ENCODE results near the gene ADD3. TPM values are rescaled to one million over a fixed set of nuclear protein-coding genes. Genes with fewer than 3 reads are reported as not detected.

Gene ADD3
- total and polyA plus RNA-seq, 2 of the 13 experiments (the other 11 are each of a cell fraction or from before 2014, with no cell fraction given), result 44.7 to 57.5 TPM

DNA sequence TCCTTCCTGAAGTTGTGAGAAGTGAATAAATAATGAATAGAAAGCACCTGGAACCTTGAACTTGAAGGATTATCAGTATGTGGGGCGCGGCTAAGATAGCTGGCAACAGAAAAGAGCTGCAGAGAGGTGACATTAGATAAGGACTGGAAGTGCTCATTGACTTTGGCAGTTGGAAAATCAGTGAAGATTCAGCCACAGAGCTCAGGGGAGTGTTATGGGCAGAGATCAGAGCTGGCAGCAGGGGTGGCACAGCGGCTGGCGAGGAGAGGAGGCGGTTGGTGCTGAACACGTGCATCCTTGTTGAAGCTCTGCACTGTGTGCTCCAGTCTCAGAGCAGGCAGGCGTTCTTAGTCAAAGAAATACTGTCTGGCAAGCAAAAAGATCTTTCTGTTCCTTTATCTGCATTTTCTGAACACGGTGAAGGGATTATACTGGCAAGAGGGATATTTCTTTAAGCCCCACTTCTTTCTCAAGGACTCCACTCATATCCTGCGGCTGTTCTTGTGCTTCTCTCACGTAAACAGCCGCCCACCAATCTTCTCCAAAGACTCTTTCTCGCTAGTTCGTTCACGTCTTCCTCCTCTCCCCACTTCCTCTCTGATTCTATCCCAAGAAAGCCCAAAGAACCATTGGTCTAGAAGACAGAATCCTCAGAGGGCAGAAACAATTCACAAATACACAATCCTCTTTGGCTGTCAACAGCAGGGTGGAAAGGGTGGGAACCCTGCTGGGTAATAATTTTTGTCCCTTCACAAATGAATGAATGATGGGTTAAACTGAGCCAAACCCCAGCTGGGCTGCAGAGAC, 38.6 kb upstream of the ADD3 start:
- intact Hi-C loops (cut with micrococcal nuclease; ENCODE audit: unreplicated experiment), result loop anchor here (10.0 kb wide), 1 partner anchor 146 kb away; no protein-coding TSS in a partner anchor
- no peaks in the 10 kb centered on the region for H3K79me2 ChIP-seq (ENCODE audit: insufficient read depth, low read length)
- FAIRE-seq (no peak), DNase-seq (ENCODE audit: low spot score) (no peak), ATAC-seq (no peak)
- H3K36me3 ChIP-seq (replicated peaks in 1 of 2; ENCODE audit: control insufficient read depth in 1 of 2, insufficient read depth in 2 of 2, low read length in 2 of 2), result no peaks in the 10 kb centered on the region
- no peak overlapping the region for H3K9ac ChIP-seq (ENCODE audit: insufficient read depth, low read depth, low read length)
- H3K27me3 ChIP-seq (ENCODE audit: control insufficient read depth in 1 of 2, insufficient read depth in 2 of 2, low read length in 2 of 2), result no peaks in the 10 kb centered on the region
- H2AFZ ChIP-seq (ENCODE audit: low read length), result no peak overlapping the region
- WGBS (ENCODE audit: low lambda C conversion rate), result 96% methylated on average over 14 of the region's 14 CpGs
- BruUV-seq (replicated peaks), result no TSS peak
- CTCF ChIA-PET (ENCODE audit: low intra/inter-chr PET ratio, low total read pairs), result no interaction called here
- H3K4me3 ChIP-seq (replicated peaks in 1 of 3; ENCODE audit: insufficient read depth in 1 of 3, low read depth in 2 of 3, low read length in 3 of 3), result no peak overlapping the region
- H3K27ac ChIP-seq (ENCODE audit: extremely low read length, insufficient read depth, low read length), result no peak overlapping the region
- POLR2A ChIA-PET, result interaction anchor here (1.4 kb wide), 1 partner anchor 38 kb away, joined by 7 read pairs; the partner anchor contains the start of gene ADD3
- no peak overlapping the region for H3K4me2 ChIP-seq (ENCODE audit: low read depth, low read length)
- no peaks in the 10 kb centered on the region for H4K20me1 ChIP-seq (ENCODE audit: insufficient read depth, low read length)
- in situ Hi-C loops (cut with HindIII; ENCODE audit: extremely low pct_ligation_motif_present, low pct_unique_long_range_greater_than_20kb), result loop anchor here (5.0 kb wide), 1 partner anchor 38 kb away; the partner anchor contains the start of gene ADD3
- H3K9me3 ChIP-seq (ENCODE audit: low read length), result no peaks in the 10 kb centered on the region
- TF ChIP-seq ZFP1 (CRISPR knock-in tag; IDR thresholded peaks at IDR 0.05) (peak; percentile 78; the same call in 1 of the 2 replicates), ZNF460 (CRISPR knock-in tag; IDR thresholded peaks at IDR 0.05; ENCODE audit: borderline replicate concordance) (no peak)
- peaks cover 91% of the 10 kb centered on the region for H3K4me1 ChIP-seq (ENCODE audit: insufficient read depth, low read length)

GRCh38 chr10:109969760-109970346, 37.9 kb upstream of the ADD3 start:
- Histone ChIP-seq H4K20me1 (ENCODE audit: insufficient read depth, low read length) (no peaks in the 10 kb centered on the region), H3K4me3 (replicated peaks in 1 of 3; ENCODE audit: insufficient read depth in 1 of 3, low read depth in 2 of 3, low read length in 3 of 3) (no peak overlapping the region), H3K4me2 (ENCODE audit: low read depth, low read length) (no peak overlapping the region), H3K4me1 (ENCODE audit: insufficient read depth, low read length) (peaks cover 94% of the 10 kb centered on the region), H2AFZ (ENCODE audit: low read length) (no peak overlapping the region), H3K79me2 (ENCODE audit: insufficient read depth, low read length) (no peaks in the 10 kb centered on the region), H3K9me3 (ENCODE audit: low read length) (no peaks in the 10 kb centered on the region), H3K36me3 (replicated peaks in 1 of 2; ENCODE audit: control insufficient read depth in 1 of 2, insufficient read depth in 2 of 2, low read length in 2 of 2) (no peaks in the 10 kb centered on the region), H3K9ac (ENCODE audit: insufficient read depth, low read depth, low read length) (no peak overlapping the region), H3K27ac (ENCODE audit: extremely low read length, insufficient read depth, low read length) (no peak overlapping the region), H3K27me3 (ENCODE audit: control insufficient read depth in 1 of 2, insufficient read depth in 2 of 2, low read length in 2 of 2) (no peaks in the 10 kb centered on the region)
- FAIRE-seq (no peak), DNase-seq (ENCODE audit: low spot score) (no peak), ATAC-seq (no peak)
- no peak for TF ChIP-seq SMAD1 (CRISPR knock-in tag; IDR thresholded peaks at IDR 0.05; ENCODE audit: borderline replicate concordance, low read depth)
- TF ChIP-seq THRA (CRISPR knock-in tag; IDR thresholded peaks at IDR 0.05; ENCODE audit: borderline replicate concordance), result no peak
- no peak for TF ChIP-seq TFAP4 (IDR thresholded peaks at IDR 0.05; ENCODE audit: borderline replicate concordance, low read depth)
- TF ChIP-seq, protein P1, sequence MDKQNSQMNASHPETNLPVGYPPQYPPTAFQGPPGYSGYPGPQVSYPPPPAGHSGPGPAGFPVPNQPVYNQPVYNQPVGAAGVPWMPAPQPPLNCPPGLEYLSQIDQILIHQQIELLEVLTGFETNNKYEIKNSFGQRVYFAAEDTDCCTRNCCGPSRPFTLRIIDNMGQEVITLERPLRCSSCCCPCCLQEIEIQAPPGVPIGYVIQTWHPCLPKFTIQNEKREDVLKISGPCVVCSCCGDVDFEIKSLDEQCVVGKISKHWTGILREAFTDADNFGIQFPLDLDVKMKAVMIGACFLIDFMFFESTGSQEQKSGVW (CRISPR knock-in tag; IDR thresholded peaks at IDR 0.05; ENCODE audit: borderline replicate concordance), result no peak
- CTCF ChIA-PET (ENCODE audit: low intra/inter-chr PET ratio, low total read pairs), result no interaction called here
- no TSS peak for BruUV-seq (replicated peaks)
- WGBS (ENCODE audit: low lambda C conversion rate), result 81% methylated on average over 8 of the region's 8 CpGs
- POLR2A ChIA-PET, result no interaction called here
- intact Hi-C loops (cut with micrococcal nuclease; ENCODE audit: unreplicated experiment) (loop anchor here (10.0 kb wide), 1 partner anchor 145 kb away; no protein-coding TSS in a partner anchor), in situ Hi-C loops (cut with HindIII; ENCODE audit: extremely low pct_ligation_motif_present, low pct_unique_long_range_greater_than_20kb) (loop anchor here (5.0 kb wide), 1 partner anchor 37 kb away; the partner anchor contains the start of gene ADD3)

All from HepG2 (cell line).